GM19395 (cell line): Measurements from ENCODE around the gene PCYOX1L.

Experiments
- ATAC-seq: cut with Tn5 transposase; IDR thresholded peaks from one replicate; pipeline ENCODE4 v1.9.1; 2021; ENCODE audit warnings: mild to moderate bottlenecking, moderate library complexity; ENCODE audit not compliant: unreplicated experiment

Gene PCYOX1L

DNA sequence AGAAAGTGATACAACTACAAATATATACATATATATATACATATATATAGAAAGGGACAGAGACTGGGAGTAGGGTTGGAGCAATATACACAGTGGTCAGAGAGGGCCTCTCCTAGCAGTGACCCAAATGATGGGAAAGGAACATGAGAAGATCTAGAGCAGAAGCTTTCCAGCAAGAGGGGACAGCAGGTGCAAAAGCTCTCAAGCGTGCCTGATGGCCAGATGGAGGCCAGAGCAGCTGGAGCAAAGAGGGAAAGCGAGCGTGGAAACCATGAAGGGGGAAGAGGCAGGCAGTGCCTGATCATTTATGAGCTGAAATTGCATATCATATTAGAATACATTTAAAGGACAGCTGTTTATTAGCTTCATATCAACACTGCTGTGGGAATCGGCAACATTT, 20.1 kb upstream of the PCYOX1L start:
- no peak for ATAC-seq

DNA sequence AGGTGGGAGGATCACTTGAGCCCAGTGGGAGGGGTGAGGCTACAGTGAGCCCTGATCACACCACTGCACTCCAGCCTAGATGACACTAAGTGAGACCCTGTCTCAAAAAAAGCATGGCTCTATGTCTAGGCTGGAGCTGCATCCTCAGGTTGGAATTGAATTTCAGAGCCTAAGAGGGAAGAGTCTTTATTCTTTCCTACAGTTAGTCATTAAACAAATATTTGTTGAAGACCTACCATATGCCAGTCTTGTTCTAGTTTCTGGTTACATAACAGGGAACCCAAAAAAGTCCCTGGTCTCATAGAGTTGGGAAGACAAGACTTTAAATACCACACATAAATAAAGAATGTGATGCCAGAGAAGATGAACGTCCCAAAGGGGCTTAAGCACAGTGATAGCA, 19.5 kb upstream of the PCYOX1L start:
- no peak for ATAC-seq

DNA sequence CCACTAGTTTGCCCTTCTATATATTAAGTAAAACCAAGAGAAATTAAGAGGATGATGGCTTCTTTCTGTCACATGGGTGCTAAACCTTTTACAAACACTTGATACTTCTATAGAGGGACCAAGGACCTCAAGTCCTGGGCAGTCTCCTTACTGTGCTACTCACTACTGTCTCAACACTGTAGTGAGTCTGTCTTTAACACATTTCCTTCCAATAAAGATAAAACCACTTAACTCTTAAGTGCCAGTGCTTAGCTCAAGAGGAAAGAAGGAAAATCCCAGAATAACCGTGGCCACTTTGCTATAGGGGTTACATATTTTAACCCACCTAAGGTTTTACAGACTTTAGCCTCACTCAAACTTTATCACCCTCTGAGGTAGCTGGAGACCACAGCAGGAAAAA, 16.9 kb upstream of the PCYOX1L start:
- no peak for ATAC-seq

DNA sequence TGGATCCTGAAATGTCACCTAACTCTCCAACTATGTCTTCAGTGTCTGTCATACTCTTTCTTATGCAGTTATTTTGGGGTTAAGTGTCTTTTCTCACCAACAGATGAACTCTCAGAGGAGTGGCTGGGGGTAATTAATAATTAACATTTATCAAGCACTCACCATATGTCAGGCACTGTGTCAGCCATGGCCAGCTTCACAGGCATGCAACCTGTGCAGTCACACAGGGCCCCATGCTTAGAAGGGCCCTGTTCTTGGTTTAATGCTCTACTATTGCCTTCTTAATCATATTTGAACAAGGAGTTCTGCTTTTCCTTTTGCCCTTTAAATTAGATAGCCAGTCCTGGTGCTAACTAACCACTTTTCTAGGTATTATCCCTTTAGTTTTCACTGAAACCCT, 16.0 kb upstream of the PCYOX1L start:
- ATAC-seq: no peak

DNA sequence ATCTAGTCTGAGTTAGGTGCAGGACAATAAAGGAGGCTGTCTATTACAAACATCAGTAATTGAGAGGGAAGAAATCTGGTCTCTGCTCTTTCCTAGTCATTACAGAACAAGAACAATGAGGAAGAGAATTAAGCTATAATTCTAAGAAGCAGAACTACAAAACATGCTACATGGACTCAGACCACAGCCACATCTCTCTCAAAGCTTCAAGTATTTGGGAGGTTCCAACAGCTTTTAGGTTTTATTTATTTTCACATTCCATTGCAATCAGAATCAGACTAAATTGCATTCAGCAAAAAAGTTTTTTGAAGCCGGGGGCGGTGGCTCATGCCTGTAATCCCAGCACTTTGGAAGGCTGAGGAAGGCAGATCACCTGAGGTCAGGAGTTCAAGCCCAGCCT, 13.7 kb upstream of the PCYOX1L start:
- no peak for ATAC-seq

DNA sequence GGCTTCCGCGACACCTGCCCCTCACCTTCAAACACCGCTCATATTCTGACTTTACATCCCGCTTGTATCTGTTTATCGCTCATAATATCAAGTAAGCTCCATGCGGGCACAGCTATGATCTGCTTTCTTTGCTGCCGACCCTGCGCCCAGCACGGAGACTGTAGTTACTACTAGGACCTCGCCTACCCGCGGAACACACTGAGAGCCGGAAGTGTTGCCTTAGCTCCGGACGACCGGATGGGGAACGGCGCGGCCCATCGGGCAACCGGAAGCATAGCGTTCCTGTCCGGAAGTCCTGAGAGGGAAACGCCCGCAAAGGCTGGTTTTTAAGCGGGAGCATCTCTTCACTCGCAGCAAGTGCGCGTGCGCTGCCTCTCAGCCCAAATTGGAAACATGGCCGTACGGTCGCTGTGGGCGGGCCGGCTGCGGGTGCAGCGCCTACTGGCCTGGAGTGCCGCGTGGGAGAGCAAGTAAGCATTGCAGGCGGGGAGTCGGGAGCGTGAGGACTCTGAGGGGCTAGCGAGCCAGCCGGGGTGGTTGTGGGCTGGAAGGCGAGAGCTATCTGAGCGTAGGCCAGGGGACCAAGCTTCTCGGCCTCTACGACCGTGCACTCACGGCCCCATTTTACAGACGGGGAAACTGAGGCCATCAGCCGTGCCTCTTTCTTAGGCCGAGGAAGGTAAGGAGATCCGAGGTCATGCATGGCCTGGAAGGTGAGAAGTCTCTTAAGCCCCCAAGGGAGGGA, 12.5 kb upstream of the PCYOX1L start, which contains the start of gene GRPEL2:
Gene GRPEL2, plus strand, starts transcription at position 353 of the 745 bp plus-strand sequence. Its CDS starts 41 bp downstream, at position 394.
- peak; percentile 96 for ATAC-seq

DNA sequence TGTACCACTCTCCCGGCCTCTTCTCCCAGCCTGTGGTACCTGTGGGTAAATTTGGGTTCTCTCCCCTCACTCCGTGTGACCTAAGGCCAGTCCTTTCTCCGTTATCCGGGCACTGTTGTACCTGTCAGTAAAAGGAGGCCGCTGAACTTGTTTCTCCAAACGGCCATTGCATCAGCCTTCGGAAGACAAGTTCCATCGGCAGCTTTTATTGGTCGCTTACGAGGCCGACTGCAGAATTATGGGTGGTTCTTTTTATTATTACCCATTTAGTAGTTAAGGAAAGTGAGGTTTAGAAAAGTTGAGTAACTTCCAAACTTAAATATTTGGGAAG, 12.0 kb upstream of the PCYOX1L start:
- ATAC-seq: no peak

DNA sequence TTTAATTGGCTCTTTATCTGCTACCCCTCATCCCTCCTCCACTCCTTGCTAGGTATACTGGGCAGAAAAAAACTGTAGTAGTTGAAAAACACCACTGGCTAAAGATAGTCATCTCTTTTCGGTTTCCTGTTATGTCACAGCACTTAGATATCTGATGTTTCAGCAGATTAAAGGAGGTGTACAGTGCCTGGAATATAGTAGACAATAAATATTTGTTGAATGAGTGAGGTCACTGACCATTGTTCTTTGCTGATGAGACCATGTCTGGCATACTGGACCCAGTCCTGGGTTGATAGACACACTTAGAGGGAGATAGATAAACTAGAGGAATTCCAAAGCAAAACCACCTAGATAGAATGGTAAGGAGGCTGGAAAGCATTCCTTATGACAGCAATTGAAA, 9.3 kb upstream of the PCYOX1L start:
- ATAC-seq: no peak

DNA sequence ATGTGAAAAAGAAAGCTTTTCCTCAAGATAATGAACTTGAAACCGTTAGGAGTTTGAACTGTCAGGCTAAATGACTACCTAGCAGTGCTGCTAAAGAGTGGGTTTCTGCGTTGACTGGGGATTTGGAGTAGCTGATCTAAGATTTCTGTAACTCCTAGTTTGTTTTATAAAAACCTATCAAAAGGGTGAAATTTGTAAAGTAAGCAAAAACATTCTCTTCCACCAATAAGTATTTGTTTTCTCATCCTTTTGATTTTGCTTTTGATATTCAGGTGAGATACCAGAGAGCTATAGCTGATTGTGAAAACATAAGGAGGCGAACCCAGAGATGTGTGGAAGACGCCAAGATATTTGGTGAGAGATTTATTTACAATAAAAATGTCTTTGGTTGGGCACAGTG, 8.5 kb upstream of the PCYOX1L start:
- no peak for ATAC-seq

DNA sequence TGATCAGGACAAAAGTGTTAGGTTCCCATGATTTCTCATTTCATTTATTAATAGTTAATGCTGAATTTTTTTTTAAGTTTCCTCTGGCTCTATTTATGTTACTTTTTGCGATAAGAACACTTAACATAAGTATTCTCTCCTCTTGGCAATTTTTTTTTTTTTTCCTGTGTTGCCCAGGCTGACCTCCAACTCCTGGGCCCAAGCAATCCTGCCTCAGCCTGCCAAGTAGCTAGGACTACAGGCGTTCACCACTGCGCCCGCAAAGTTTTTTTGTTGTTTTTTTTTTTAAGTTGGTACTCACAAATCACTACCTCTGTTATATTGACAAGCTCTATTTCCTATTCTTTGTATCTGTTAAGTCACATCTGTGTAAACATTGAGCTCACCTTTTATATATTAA, 5.7 kb upstream of the PCYOX1L start:
- no peak for ATAC-seq

DNA sequence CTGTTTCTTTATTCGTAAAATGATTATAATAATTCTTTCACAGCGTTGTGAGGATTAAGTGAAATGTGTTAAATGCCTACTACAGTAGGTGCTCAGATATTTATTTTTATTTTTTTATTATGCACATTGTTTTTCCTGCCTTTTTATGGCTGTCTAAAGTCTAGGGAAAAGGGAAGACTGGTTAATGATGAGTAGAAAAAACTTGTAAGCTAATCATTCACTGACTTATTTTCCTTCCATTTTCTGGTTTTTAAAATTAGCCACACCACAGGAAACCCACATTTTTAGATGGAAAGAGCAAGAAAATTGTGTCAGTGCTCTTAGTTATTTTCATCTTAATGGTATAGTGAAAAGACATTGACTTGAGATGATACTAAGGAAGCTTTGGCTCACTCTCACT, 3.9 kb upstream of the PCYOX1L start:
- no peak for ATAC-seq

DNA sequence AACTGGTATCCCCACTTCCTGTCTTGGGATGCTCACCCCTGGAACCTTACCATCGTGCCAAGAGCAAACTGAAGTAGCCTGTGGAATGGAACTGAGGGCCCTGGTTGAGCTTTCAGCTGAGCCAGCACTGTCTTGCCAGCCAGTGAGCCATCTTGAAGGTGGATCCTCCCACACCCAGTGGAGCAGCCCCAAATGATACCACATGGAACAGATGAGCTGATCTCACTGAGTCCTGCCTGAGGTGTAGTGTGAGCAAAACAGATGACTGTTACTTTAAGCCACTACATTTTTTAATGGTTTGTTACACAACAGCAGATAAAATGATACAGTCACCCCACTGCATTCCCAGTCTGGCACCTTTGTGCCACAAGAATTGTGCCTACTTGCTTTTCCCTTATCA, 2.2 kb upstream of the PCYOX1L start:
- no peak for ATAC-seq

DNA sequence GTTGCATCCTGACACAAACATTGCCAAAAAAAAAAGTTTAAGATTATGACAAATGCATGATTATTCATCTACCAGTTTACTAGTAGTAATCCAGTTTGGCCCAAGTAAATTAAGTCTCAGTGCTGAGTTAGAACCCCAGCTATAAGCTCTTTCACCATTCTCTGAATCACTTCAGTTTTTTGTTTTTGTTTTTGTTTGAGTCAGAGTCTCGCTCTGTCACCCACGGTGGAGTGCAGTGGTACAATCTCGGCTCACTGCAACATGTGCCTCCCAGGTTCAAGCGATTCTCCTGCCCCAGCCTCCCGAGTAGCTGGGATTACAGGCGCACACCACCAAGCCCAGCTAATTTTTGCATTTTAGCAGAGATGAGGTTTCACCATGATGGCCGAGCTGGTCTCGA, 1.5 kb upstream of the PCYOX1L start:
- no peak for ATAC-seq

DNA sequence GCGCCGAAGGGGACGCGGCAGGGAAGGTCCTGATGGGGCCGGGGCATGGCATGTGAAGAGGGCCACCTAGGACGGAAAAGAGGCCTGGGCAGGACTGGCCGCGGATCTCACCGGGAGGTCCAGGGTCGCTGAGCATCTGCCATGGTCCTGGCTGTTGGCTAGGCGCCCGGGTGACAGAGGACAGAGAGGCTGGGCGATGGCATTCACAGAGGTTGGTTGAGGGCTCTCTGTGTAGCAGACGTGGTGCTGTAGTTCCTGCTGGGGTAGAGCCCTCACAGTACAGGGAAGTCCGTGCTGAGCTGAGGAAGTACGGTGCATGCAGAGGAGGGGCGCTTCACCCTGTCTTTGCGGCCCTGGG, 427 bp downstream of the PCYOX1L start:
- peak; percentile 6 for ATAC-seq

DNA sequence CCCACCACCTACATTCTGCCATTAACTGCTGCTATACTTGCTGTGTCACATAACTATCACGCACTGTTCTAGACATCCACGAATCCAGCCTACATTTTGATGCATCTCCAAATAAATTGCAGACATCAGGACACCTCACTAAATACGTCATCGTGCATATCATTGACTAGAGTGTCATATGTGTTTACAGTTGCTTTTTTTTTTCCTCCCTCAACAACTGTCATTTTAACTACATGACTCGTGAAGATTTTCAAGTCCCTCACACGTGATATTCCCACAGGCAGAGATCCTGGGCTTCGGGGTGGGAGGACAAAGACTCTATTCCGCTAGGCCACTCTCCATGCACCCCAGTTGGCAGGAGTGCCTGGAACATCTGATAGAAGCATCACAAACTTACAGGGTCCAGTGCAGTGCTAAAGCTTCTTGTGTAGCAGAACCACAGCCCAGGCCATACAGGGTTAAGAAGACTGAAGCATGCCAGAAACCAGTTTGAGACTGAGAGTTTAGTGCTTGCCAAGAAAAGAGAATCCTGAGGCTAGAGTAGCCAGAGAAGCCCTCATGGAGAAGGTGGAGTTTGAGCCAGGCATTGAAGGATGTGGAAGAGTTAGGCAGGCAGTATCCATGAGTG, 1.1 kb downstream of the PCYOX1L start:
- ATAC-seq: no peak

DNA sequence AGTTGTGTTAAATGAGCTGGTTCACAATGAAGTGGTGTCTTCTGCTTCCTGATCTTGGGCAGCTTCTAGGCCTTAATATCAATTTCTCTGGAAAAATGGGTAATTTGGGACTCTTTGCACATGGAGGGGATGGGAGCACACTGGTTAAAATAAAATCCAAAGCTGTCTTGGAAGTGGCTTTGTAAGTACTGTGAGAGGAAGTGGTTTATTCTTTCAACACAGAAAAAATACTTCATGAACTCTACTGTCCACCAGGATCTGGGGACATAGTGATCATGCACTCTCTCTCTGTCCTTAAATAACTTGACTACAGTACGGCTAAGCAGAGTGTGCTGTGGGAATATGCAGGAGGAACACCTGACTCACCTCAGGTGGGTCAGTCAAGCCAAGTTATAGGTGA, 2.4 kb downstream of the PCYOX1L start:
- ATAC-seq: no peak

DNA sequence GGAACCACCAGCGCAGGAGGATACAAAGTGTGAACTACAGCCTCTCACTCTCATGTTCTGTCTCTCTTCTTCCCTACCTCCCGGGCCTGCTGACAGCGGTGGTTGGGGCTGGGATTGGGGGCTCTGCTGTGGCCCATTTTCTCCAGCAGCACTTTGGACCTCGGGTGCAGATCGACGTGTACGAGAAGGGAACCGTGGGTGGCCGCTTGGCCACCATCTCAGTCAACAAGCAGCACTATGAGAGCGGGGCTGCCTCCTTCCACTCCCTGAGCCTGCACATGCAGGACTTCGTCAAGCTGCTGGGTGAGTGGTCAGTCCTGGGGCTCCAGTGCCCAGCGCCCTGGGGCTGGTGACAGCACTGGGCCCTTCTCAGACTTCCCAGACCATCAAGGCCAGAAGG, 4.7 kb downstream of the PCYOX1L start:
- no peak for ATAC-seq

DNA sequence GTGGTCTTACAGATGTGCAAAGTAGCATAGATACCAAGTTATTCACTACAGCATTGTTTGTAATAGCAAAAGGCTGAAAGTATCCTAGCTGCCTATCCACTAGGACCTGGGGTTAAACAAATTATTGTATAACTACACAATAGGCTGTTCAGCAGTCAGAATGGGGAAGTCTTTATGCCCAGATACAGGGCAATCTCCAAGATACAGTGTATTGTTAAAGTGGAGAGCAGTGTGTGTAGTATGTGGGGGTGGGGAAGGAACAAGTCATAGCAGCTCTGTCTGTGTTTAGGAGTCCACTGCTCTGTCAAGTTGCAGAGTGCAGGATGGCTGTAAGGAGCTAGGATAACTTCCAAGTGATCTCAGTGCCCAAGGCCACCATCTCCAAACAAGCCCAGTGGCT, 5.5 kb downstream of the PCYOX1L start:
- no peak for ATAC-seq

DNA sequence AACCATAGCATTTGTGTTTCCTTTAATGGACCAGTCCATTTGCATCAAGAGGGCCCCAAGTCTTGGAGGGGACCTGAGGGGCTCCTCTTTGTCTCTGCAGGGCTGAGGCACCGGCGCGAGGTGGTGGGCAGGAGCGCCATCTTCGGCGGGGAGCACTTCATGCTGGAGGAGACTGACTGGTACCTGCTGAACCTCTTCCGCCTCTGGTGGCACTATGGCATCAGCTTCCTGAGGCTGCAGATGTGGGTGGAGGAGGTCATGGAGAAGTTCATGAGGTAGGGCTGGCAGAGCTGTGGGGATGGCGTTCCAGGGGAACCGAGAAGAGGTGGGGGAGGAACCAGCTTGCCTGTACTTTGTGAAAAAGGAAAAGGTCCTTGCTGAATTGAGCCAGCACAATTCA, 6.1 kb downstream of the PCYOX1L start:
- ATAC-seq: no peak

DNA sequence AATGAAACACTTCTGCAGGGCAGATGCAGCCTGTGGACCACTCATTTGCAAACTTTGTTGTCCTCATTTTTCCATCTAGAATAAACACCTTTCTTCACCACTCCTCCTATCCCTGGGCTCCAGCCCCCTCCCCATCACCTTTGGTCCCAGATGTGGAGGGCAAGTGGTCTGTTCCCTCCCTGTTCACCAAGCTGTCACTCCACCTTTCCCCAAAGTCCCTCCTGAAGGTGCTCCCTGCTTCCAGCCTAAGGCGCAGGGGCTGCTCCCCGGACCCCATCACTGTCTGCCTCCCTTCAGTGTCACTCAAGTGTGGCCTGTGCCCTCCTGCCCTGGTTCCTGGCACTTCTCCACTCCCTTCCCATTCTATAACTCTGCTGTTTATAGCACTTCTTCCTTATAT, 6.9 kb downstream of the PCYOX1L start:
- ATAC-seq: no peak

DNA sequence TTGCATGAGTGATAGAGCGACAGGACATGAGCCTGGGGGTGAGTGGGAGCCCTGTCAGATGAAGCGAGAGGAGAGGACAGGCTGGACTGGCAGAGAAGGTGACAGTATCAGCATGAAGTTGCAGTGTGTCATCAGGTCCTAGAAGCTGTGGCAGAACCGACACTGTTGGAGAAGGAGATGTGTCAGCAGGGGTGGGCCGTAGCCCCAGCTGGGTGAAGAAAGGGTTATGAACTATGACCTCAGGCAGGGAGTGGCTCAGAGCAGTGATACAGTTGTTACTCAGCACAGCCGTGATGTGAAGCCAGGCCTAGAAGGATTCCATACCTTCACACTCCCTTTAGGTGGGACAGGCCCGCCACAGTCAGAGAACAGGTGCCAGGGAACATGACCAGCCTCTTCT, 7.6 kb downstream of the PCYOX1L start:
- no peak for ATAC-seq

DNA sequence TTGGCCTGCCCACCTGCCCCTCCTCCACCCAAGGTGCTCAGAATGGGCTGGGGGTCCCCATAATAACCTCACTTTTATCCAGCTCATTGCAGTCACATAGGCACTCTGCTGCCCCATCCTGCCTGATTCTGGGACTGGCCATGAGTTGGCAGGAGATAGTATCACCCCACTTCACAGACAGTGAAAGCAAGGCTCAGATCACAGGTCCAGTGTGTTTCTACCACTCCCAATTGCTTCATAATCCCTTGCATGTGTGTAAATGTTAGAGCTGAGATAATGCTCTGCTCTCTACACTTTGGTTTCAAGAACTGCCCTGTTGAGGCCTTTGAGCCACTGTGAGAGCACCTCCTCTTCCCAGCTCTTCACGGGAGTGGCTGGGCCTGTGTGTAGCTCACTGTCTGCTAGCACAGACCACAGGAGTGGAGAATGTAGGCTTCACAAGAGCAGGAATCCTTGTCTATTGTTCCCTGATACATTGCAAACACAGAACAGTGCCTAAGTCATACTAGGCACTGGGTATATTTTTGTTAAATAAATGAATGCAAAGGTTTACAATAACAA, 8.4 kb downstream of the PCYOX1L start:
- no peak for ATAC-seq
